Stomach (tissue), 9 donors: Measurements from ENCODE around the gene CNTNAP5. TPM values are rescaled to one million over a fixed set of nuclear protein-coding genes. Genes with fewer than 3 reads are reported as not detected.

ENCODE experiments used
- DNase-seq, 2 donors: peaks; one replicate each; pipeline versions ENCODE4 v3.0.0 to v3.0.0-alpha.2; 2013 to 2019
- H3K27ac ChIP-seq, 5 donors: fragments of 200-600 bp in 4 of 5; sonication (generic) in 4 of 5; one replicate each; pipeline ENCODE4 v1.5.1; 2013 to 2019; ENCODE audit warnings: mild to moderate bottlenecking in 1 of 5, moderate library complexity in 1 of 5
- H3K27me3 ChIP-seq, 3 donors: fragments of 200-600 bp; sonication (generic); one replicate each; pipeline ENCODE4 v1.5.1; 2017 to 2019; ENCODE audit warnings: mixed run types in 1 of 3
- H3K36me3 ChIP-seq, 4 donors: fragments of 200-600 bp; sonication (generic); 1 replicate in 3 of 4; 2 replicates in 1 of 4; pipeline ENCODE4 v1.5.1; 2016 to 2019
- H3K4me1 ChIP-seq, 4 donors: fragments of 200-600 bp; sonication (generic); one replicate each; pipeline ENCODE4 v1.5.1; 2016 to 2019
- H3K4me3 ChIP-seq, 4 donors: fragments of 200-600 bp; sonication (generic) in 3 of 4; one replicate each; pipeline ENCODE4 v1.5.1; 2016 to 2019; ENCODE audit warnings: mild to moderate bottlenecking in 1 of 4
- H3K9me3 ChIP-seq, 4 donors: fragments of 200-600 bp; sonication (generic); one replicate each; pipeline ENCODE4 v1.5.1; 2016 to 2019
- CTCF ChIP-seq, 7 experiments: fragments of 450-650 bp in 4 of 7; fragments of 200-600 bp in 3 of 7; sonication (generic) in 3 of 7; IDR thresholded peaks; one replicate each; pipeline ENCODE4 v1.5.1; 2016 to 2019; ENCODE audit warnings: antibody characterized with exemption in 7 of 7, control low read depth in 2 of 7, mild to moderate bottlenecking in 1 of 7
- EP300 ChIP-seq: sonication (generic); formaldehyde crosslinking; IDR thresholded peaks from one replicate; pipeline ENCODE4 v1.6.1; 2017; ENCODE audit warnings: antibody characterized with exemption
- POLR2A ChIP-seq, 4 donors: fragments of 450-650 bp; IDR thresholded peaks; one replicate each; pipeline ENCODE4 v1.6.1; 2016; ENCODE audit warnings: antibody characterized with exemption in 4 of 4, control low read depth in 2 of 4, mild to moderate bottlenecking in 1 of 4, moderate library complexity in 1 of 4
- POLR2AphosphoS5 ChIP-seq, 3 donors: sonication (generic); formaldehyde crosslinking; IDR thresholded peaks; one replicate each; pipeline ENCODE4 v1.6.1; 2016; ENCODE audit warnings: antibody characterized with exemption in 3 of 3
- WGBS, 5 donors: extraction: QIAGEN DNeasy Blood & Tissue Kit in 3 of 5; methylation state at CpG; one replicate each; pipeline versions ENCODE4 v1.1.5 to v1.1.7; 2013 to 2018; 5-methylcytosine and 5-hydroxymethylcytosine counted together
- intact Hi-C: fragments of 100-400 bp; cut with DNase I; formaldehyde crosslinking; loops from one replicate; pipeline ENCODE4 v1.15.1; 2023; ENCODE audit warnings: low total_unique reads
- polyA plus RNA-seq, 3 donors: library from polyadenylated mRNA; stranded (reverse); fragments of 200-250 nt; gene quantifications; one replicate each; pipeline ENCODE4 v1.2.3, GENCODE V29; 2013
- total RNA-seq, 5 donors: library from RNA; depleted of rRNA; stranded (reverse); fragments of >200 nt; gene quantifications; one replicate each; pipeline versions ENCODE4 v1.1.0 to v1.2.3, GENCODE V29; 2014 to 2016
- donor health status: healthy with polysubstance abuse.
- donor health status: Bipolar disorder and iron deficiency.
- donor health status: healthy.

CNTNAP5 gene
- total and polyA plus RNA-seq, 8 donors = 1.3 TPM; not detected in 7

GRCh38 chr2:124257120-124257519 is 232.0 kb downstream of the CNTNAP5 start:
- intact Hi-C loops = no loop called here
- DNase-seq = no peak
- 43 to 81% (median 73%) methylated on average over 1 of the region's 1 CpG for WGBS, 5 donors

GRCh38 chr2:124258140-124258880 is 233.2 kb downstream of the CNTNAP5 start:
- whole genome bisulfite sequencing, 5 donors = 89 to 93% (median 91%) methylated on average over 6 of the region's 6 CpGs
- intact Hi-C loops = no loop called here

More at GRCh38 chr2:124257120-124257519, 232.0 kb downstream of the CNTNAP5 start:
- H3K36me3 ChIP-seq = no peaks in the 10 kb centered on the region
- H3K4me3 ChIP-seq = no peak overlapping the region
- H3K4me1 ChIP-seq = peaks cover 0 to 6% (median 0%) of the 10 kb centered on the region in 4 donors
- H3K9me3 ChIP-seq = no peaks in the 10 kb centered on the region
- no peaks in the 10 kb centered on the region for H3K27me3 ChIP-seq
- TF ChIP-seq CTCF (IDR thresholded peaks at IDR 0.05) (no peak), POLR2AphosphoS5 (IDR thresholded peaks at IDR 0.05) (no peak), POLR2A (IDR thresholded peaks at IDR 0.05) (no peak), EP300 (no peak)
- no peak overlapping the region for H3K27ac ChIP-seq

GRCh38 chr2:124261456-124261855 is 236.4 kb downstream of the CNTNAP5 start:
- intact Hi-C loops = no loop called here
- 31 to 62% (median 59%) methylated on average over 5 of the region's 5 CpGs for WGBS, 5 donors

More at GRCh38 chr2:124258140-124258880, 233.2 kb downstream of the CNTNAP5 start:
- no peak for TF ChIP-seq POLR2AphosphoS5 (IDR thresholded peaks at IDR 0.05)
- no peak for TF ChIP-seq EP300
- TF ChIP-seq POLR2A (IDR thresholded peaks at IDR 0.05) = no peak
- Histone ChIP-seq H3K27ac (no peak overlapping the region), H3K4me1 (peaks cover 0 to 6% (median 0%) of the 10 kb centered on the region in 4 donors), H3K9me3 (no peaks in the 10 kb centered on the region), H3K36me3 (no peaks in the 10 kb centered on the region), H3K4me3 (no peak overlapping the region), H3K27me3 (no peaks in the 10 kb centered on the region)
- DNase-seq = no peak

GRCh38 chr2:124264551-124265091 is 239.5 kb downstream of the CNTNAP5 start:
- peaks cover 0 to 4% (median 0%) of the 10 kb centered on the region in 4 donors for H3K9me3 ChIP-seq
- TF ChIP-seq CTCF (IDR thresholded peaks at IDR 0.05) (no peak), POLR2A (IDR thresholded peaks at IDR 0.05) (no peak), POLR2AphosphoS5 (IDR thresholded peaks at IDR 0.05) (no peak)
- H3K4me3 ChIP-seq = no peak overlapping the region
- 79 to 87% (median 80%) methylated on average over 6 of the region's 6 CpGs for WGBS, 5 donors
- intact Hi-C loops = no loop called here
- H3K27ac ChIP-seq = no peak overlapping the region
- H3K27me3 ChIP-seq = no peaks in the 10 kb centered on the region
- peaks cover 0 to 10% (median 4%) of the 10 kb centered on the region in 4 donors for H3K4me1 ChIP-seq
- no peak for DNase-seq
- H3K36me3 ChIP-seq = no peaks in the 10 kb centered on the region

More at GRCh38 chr2:124261456-124261855, 236.4 kb downstream of the CNTNAP5 start:
- H3K27ac ChIP-seq = no peak overlapping the region
- H3K4me3 ChIP-seq = no peak overlapping the region
- peaks cover 0 to 4% (median 0%) of the 10 kb centered on the region in 4 donors for H3K9me3 ChIP-seq
- DNase-seq = no peak
- H3K27me3 ChIP-seq = no peaks in the 10 kb centered on the region
- TF ChIP-seq CTCF (IDR thresholded peaks at IDR 0.05) = no peak
- no peak for TF ChIP-seq POLR2AphosphoS5 (IDR thresholded peaks at IDR 0.05)
- TF ChIP-seq POLR2A (IDR thresholded peaks at IDR 0.05) = no peak
- TF ChIP-seq EP300 = no peak
- H3K4me1 ChIP-seq = peaks cover 0 to 6% (median 0%) of the 10 kb centered on the region in 4 donors
- H3K36me3 ChIP-seq = no peaks in the 10 kb centered on the region
